ENCODE data around the gene FXYD5. TPM values are rescaled to one million over a fixed set of nuclear protein-coding genes. Genes with fewer than 3 reads are reported as not detected.

The FXYD5 gene
- total and polyA plus RNA-seq, 9 of the 15 experiments (the other 6 are each of a cell fraction or from before 2014, with no cell fraction given): 104 to 537 (median 174) TPM

GRCh38 chr19:35202722-35203688 lies 48.5 kb downstream of the FXYD5 start (continued):
- no peak for TF ChIP-seq PBX2 (CRISPR knock-in tag; IDR thresholded peaks at IDR 0.05; ENCODE audit: low read depth)
- peak; percentile 82 for TF ChIP-seq PBX2 (tag; conservative IDR thresholded peaks at IDR 0.05; ENCODE audit: low read depth)
- no peak for TF ChIP-seq ZNF184 (CRISPR knock-in tag; IDR thresholded peaks at IDR 0.05)

- CTCF ChIA-PET (ENCODE audit: low intra/inter-chr PET ratio): no interaction called here
- intact Hi-C loops (cut with micrococcal nuclease): loop anchor here (5.0 kb wide), 3 partner anchors 38 to 53 kb away; partner anchors contain the start of genes FXYD5 and LSR
- peak; percentile 86 for TF ChIP-seq ZNF3 (CRISPR knock-in tag; IDR thresholded peaks at IDR 0.05)
- TF ChIP-seq ZNF717 (CRISPR knock-in tag; IDR thresholded peaks at IDR 0.05): peak; percentile 93; the same call in 1 of the 2 replicates
- TF ChIP-seq ZNF592 (IDR thresholded peaks at IDR 0.05): peak; percentile 99
- TF ChIP-seq LARP7 (IDR thresholded peaks at IDR 0.05): no peak; the same call in 1 of the 2 replicates
- no peak for TF ChIP-seq TCF7 (IDR thresholded peaks at IDR 0.05; ENCODE audit: borderline replicate concordance)
- no peak for TF ChIP-seq MAFK (IDR thresholded peaks at IDR 0.05; ENCODE audit: low read length)
- TF ChIP-seq HSF4 (CRISPR knock-in tag; IDR thresholded peaks at IDR 0.05; ENCODE audit: borderline replicate concordance): peak; percentile 92
- no peak for TF ChIP-seq SMAD2 (IDR thresholded peaks at IDR 0.05; ENCODE audit: low read depth, low read length)
These were observed 50.5 kb downstream of the FXYD5 start for GRCh38 chr19:35204799-35205732.

More at GRCh38 chr19:35204799-35205732, 50.5 kb downstream of the FXYD5 start:
- 30% methylated on average over 12 of the region's 13 CpGs for WGBS (ENCODE audit: insufficient coverage, low coverage, missing lambda C conversion rate)
- POLR2A ChIA-PET: interaction anchor here (0.7 to 1.2 kb wide), 4 partner anchors 20 to 107 kb away, joined by 3 to 8 read pairs (median 5); no protein-coding TSS in a partner anchor
- no peaks in the 10 kb centered on the region for H4K20me1 ChIP-seq (replicated peaks; ENCODE audit: control insufficient read depth, insufficient read depth, low read length)
- no peaks in the 10 kb centered on the region for H3K9me1 ChIP-seq (ENCODE audit: control insufficient read depth, insufficient read depth, low read length)
- 0 out of 2 replicates have a peak, but pooled peaks cover 2% of the 10 kb centered on the region for H3K9me3 ChIP-seq (replicated peaks; ENCODE audit: control insufficient read depth, insufficient read depth, low read depth, low read length)
- peaks cover 25 to 39% of the 10 kb centered on the region in 2 experiments for H3K4me1 ChIP-seq (replicated peaks in 1 of 2; ENCODE audit: control insufficient read depth in 2 of 2, insufficient read depth in 2 of 2, low read length in 2 of 2)
- no peak overlapping the region for H3K4me3 ChIP-seq
- FAIRE-seq: peak; percentile 75
- H3K9ac ChIP-seq (ENCODE audit: insufficient read depth in 1 of 2, low read depth in 2 of 2, low read length in 2 of 2): peak overlapping the region; percentile 16 to 27; a peak in 3 of 4 replicates
- peak overlapping the region; percentile 83 for H3K27ac ChIP-seq (ENCODE audit: extremely low read depth, low read depth, low read length)
- peak in 2 of 4 experiments; percentile 52 to 68 for DNase-seq (ENCODE audit: extremely low read depth in 1 of 4, low spot score in 3 of 4)
- peak overlapping the region; percentile 53 for H3K4me2 ChIP-seq (ENCODE audit: insufficient read depth, low read length)
- no TSS peak for BruUV-seq (replicated peaks)
- H3K27me3 ChIP-seq (ENCODE audit: control insufficient read depth in 2 of 2, insufficient read depth in 2 of 2, low read length in 2 of 2): no peaks in the 10 kb centered on the region
- in situ Hi-C loops (cut with MboI): no loop called here
- H3K79me2 ChIP-seq (ENCODE audit: control insufficient read depth, insufficient read depth, low read length): no peaks in the 10 kb centered on the region
- peak overlapping the region; percentile 83 for H2AFZ ChIP-seq (ENCODE audit: low read depth, low read length)
- ATAC-seq: peak; percentile 87
- no peaks in the 10 kb centered on the region for H3K36me3 ChIP-seq (ENCODE audit: control insufficient read depth, insufficient read depth, low read length)
